ENCODE results near the gene NSG1. TPM values are rescaled to one million over a fixed set of nuclear protein-coding genes. Genes with fewer than 3 reads are reported as not detected.

NSG1 gene
- total RNA-seq, 1 donor from 2014 or later, result not detected

- H3K4me1 Mint-ChIP-seq (ENCODE audit: unreplicated experiment), result no peaks in the 10 kb centered on the region
- no peak for DNase-seq (ENCODE audit: extremely low spot score, unreplicated experiment)
- H3K36me3 Mint-ChIP-seq (ENCODE audit: unreplicated experiment), result peaks cover 26% of the 10 kb centered on the region
- H3K27ac Mint-ChIP-seq (ENCODE audit: unreplicated experiment), result no peak overlapping the region
- no peaks in the 10 kb centered on the region for H3K27me3 Mint-ChIP-seq (ENCODE audit: unreplicated experiment)
- TF ChIP-seq, protein P1, sequence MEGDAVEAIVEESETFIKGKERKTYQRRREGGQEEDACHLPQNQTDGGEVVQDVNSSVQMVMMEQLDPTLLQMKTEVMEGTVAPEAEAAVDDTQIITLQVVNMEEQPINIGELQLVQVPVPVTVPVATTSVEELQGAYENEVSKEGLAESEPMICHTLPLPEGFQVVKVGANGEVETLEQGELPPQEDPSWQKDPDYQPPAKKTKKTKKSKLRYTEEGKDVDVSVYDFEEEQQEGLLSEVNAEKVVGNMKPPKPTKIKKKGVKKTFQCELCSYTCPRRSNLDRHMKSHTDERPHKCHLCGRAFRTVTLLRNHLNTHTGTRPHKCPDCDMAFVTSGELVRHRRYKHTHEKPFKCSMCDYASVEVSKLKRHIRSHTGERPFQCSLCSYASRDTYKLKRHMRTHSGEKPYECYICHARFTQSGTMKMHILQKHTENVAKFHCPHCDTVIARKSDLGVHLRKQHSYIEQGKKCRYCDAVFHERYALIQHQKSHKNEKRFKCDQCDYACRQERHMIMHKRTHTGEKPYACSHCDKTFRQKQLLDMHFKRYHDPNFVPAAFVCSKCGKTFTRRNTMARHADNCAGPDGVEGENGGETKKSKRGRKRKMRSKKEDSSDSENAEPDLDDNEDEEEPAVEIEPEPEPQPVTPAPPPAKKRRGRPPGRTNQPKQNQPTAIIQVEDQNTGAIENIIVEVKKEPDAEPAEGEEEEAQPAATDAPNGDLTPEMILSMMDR (IDR thresholded peaks at IDR 0.05), result no peak
- no peaks in the 10 kb centered on the region for H3K9me3 Mint-ChIP-seq (ENCODE audit: unreplicated experiment)
- no peak overlapping the region for H3K4me3 Mint-ChIP-seq (ENCODE audit: unreplicated experiment)
These were observed 71.1 kb downstream of the NSG1 start for GRCh38 chr4:4457803-4458553.

DNA sequence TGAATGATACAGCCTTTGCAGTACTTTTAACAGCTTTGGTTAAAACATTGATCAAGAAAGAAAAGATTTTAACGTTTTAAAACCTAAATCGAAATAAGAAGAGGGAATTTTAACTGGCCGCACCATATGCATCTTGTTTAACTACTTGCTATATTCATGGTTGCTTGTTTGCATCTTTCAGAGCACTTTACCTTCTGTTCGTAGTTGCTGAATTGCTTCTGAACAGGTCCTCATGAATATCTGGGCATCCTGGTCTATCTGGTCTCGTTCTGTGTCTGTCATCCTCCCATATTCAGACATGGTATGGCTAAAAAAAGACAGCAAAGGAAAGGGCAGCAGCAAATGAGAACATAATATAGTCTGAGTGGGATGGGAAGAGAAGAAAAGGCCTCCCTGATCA is 72.3 kb downstream of the NSG1 start:
- no peaks in the 10 kb centered on the region for H3K27me3 Mint-ChIP-seq (ENCODE audit: unreplicated experiment)
- H3K9me3 Mint-ChIP-seq (ENCODE audit: unreplicated experiment), result no peaks in the 10 kb centered on the region
- no peaks in the 10 kb centered on the region for H3K4me1 Mint-ChIP-seq (ENCODE audit: unreplicated experiment)
- TF ChIP-seq, protein P1 (IDR thresholded peaks at IDR 0.05), result no peak
- no peak overlapping the region for H3K4me3 Mint-ChIP-seq (ENCODE audit: unreplicated experiment)
- H3K27ac Mint-ChIP-seq (ENCODE audit: unreplicated experiment), result no peak overlapping the region
- H3K36me3 Mint-ChIP-seq (ENCODE audit: unreplicated experiment), result peaks cover 21% of the 10 kb centered on the region
- DNase-seq (ENCODE audit: extremely low spot score, unreplicated experiment), result no peak

- TF ChIP-seq, protein P1 (IDR thresholded peaks at IDR 0.05), result no peak
- H3K27me3 Mint-ChIP-seq (ENCODE audit: unreplicated experiment), result no peaks in the 10 kb centered on the region
- H3K9me3 Mint-ChIP-seq (ENCODE audit: unreplicated experiment), result peaks cover 8% of the 10 kb centered on the region
- H3K27ac Mint-ChIP-seq (ENCODE audit: unreplicated experiment), result no peak overlapping the region
- no peaks in the 10 kb centered on the region for H3K4me1 Mint-ChIP-seq (ENCODE audit: unreplicated experiment)
- H3K4me3 Mint-ChIP-seq (ENCODE audit: unreplicated experiment), result no peak overlapping the region
- no peak for DNase-seq (ENCODE audit: extremely low spot score, unreplicated experiment)
- H3K36me3 Mint-ChIP-seq (ENCODE audit: unreplicated experiment), result peaks cover 28% of the 10 kb centered on the region
These were observed 73.9 kb downstream of the NSG1 start for GRCh38 chr4:4460759-4461158.

DNA sequence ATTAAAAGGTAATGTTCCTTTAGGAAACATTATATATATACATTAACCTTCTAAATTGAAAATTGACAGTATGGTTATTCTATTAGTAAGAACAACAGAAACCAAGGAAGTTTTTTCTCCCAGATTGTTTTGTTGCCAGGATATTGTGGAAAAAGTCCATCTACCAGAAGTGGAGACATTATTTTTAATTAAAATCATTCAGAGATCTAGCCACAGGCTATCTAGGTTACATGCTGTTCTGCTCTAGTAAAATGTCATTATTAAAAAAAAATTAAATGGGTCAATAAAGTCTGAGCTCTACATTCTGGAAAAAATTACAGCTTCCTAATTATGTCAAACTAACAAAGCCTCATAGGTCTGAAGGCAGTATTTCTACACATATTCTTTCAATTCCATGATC is 74.3 kb downstream of the NSG1 start:
- Mint-ChIP-seq H3K27ac (ENCODE audit: unreplicated experiment) (no peak overlapping the region), H3K4me3 (ENCODE audit: unreplicated experiment) (no peak overlapping the region)
- no peak for DNase-seq (ENCODE audit: extremely low spot score, unreplicated experiment)

GRCh38 chr4:4461850-4462249 is 74.9 kb downstream of the NSG1 start:
- TF ChIP-seq, protein P1 (IDR thresholded peaks at IDR 0.05), result no peak
- no peak for DNase-seq (ENCODE audit: extremely low spot score, unreplicated experiment)
- Mint-ChIP-seq H3K36me3 (ENCODE audit: unreplicated experiment) (peaks cover 30% of the 10 kb centered on the region), H3K27ac (ENCODE audit: unreplicated experiment) (no peak overlapping the region), H3K9me3 (ENCODE audit: unreplicated experiment) (peaks cover 8% of the 10 kb centered on the region), H3K27me3 (ENCODE audit: unreplicated experiment) (no peaks in the 10 kb centered on the region), H3K4me1 (ENCODE audit: unreplicated experiment) (no peaks in the 10 kb centered on the region), H3K4me3 (ENCODE audit: unreplicated experiment) (no peak overlapping the region)

More for the DNA sequence above, 74.3 kb downstream of the NSG1 start:
- H3K4me1 Mint-ChIP-seq (ENCODE audit: unreplicated experiment), result no peaks in the 10 kb centered on the region
- TF ChIP-seq, protein P1 (IDR thresholded peaks at IDR 0.05), result no peak
- peaks cover 29% of the 10 kb centered on the region for H3K36me3 Mint-ChIP-seq (ENCODE audit: unreplicated experiment)
- no peaks in the 10 kb centered on the region for H3K27me3 Mint-ChIP-seq (ENCODE audit: unreplicated experiment)
- H3K9me3 Mint-ChIP-seq (ENCODE audit: unreplicated experiment), result peaks cover 8% of the 10 kb centered on the region

Measured in osteocyte (in vitro differentiated cells).